OCI-LY1 (cell line): ENCODE results near the gene NCKIPSD.

Experiments
- EZH2 ChIP-seq: fragments of 200-600 bp; sonication (generic), shearing (Covaris generic); IDR thresholded peaks from 2 replicates; pipeline ENCODE4 v1.8.0; 2017; ENCODE audit warnings: borderline replicate concordance, mixed run types, mild to moderate bottlenecking, antibody characterized with exemption, low read length, moderate library complexity, mixed read lengths
- TF ChIP-seq, protein P1 (sequence below): fragments of 200-600 bp; sonication (generic), shearing (Covaris generic); IDR thresholded peaks from 2 replicates; pipeline ENCODE4 v1.5.1; 2017; ENCODE audit warnings: mild to moderate bottlenecking, antibody characterized with exemption, low read length, moderate library complexity, mixed read lengths

DNA sequence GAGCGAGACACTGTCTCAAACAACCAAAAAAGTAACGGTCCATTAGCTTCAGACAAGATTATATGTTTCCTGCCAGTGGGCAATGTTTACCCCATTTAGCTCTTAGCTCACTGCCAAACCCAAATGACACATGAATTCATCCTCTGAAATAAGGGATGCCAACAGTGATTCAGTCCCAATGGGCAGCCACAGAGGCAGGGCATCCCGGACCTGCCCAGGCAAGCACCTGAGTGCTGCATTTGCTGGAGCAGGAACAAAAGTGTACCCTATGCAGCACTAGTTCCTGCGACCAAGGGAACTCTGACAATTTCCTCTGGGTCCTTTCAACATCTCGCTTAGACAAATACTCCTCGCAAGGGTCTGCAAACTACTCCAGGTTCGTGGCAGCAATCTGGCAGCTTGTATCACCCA lies 23.3 kb upstream of the NCKIPSD start:
- TF ChIP-seq, protein P1, sequence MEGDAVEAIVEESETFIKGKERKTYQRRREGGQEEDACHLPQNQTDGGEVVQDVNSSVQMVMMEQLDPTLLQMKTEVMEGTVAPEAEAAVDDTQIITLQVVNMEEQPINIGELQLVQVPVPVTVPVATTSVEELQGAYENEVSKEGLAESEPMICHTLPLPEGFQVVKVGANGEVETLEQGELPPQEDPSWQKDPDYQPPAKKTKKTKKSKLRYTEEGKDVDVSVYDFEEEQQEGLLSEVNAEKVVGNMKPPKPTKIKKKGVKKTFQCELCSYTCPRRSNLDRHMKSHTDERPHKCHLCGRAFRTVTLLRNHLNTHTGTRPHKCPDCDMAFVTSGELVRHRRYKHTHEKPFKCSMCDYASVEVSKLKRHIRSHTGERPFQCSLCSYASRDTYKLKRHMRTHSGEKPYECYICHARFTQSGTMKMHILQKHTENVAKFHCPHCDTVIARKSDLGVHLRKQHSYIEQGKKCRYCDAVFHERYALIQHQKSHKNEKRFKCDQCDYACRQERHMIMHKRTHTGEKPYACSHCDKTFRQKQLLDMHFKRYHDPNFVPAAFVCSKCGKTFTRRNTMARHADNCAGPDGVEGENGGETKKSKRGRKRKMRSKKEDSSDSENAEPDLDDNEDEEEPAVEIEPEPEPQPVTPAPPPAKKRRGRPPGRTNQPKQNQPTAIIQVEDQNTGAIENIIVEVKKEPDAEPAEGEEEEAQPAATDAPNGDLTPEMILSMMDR, result no peak
- no peak for TF ChIP-seq EZH2
